Astrocyte (in vitro differentiated cells and primary cell): ENCODE data around the gene THBS3. TPM values are rescaled to one million over a fixed set of nuclear protein-coding genes. Genes with fewer than 3 reads are reported as not detected.

Source experiments
- DNase-seq: peaks from one replicate; pipeline ENCODE4 v3.0.0-alpha.2; 2010; ENCODE audit warnings: low read depth
- FAIRE-seq: peaks from 2 replicates; lab custom pipeline; 2011; peaks lifted over from hg19 to GRCh38; lab: Jason Lieb, UNC
- H2AFZ ChIP-seq: 2 replicates; pipeline ENCODE4 v1.6.0; 2012; ENCODE audit warnings: low read depth, low read length, inconsistent platforms
- H3K27ac ChIP-seq: 2 replicates; pipeline ENCODE4 v1.5.1; 2011; ENCODE audit warnings: low read depth, low read length, inconsistent platforms
- H3K27me3 ChIP-seq: 2 replicates; pipeline ENCODE4 v1.6.0; 2011; ENCODE audit warnings: low read length, inconsistent platforms; ENCODE audit not compliant: insufficient read depth
- H3K36me3 ChIP-seq: 2 replicates; pipeline ENCODE4 v1.5.1; 2011; ENCODE audit warnings: low read length, inconsistent platforms; ENCODE audit not compliant: insufficient read depth
- H3K4me1 ChIP-seq: 2 replicates; pipeline ENCODE4 v1.5.1; 2011; ENCODE audit warnings: low read length, inconsistent platforms; ENCODE audit not compliant: insufficient read depth
- H3K4me2 ChIP-seq: 2 replicates; pipeline ENCODE4 v1.6.0; 2012; ENCODE audit warnings: low read length, inconsistent platforms
- H3K4me3 ChIP-seq: 2 replicates; pipeline ENCODE4 v1.5.1; 2011; ENCODE audit warnings: low read depth, mild to moderate bottlenecking, low read length, inconsistent platforms; ENCODE audit not compliant: insufficient read depth
- H3K79me2 ChIP-seq: 2 replicates; pipeline ENCODE4 v1.6.0; 2012; ENCODE audit warnings: mild to moderate bottlenecking, low read length, inconsistent platforms; ENCODE audit not compliant: insufficient read depth
- H3K9ac ChIP-seq: 2 replicates; pipeline ENCODE4 v1.6.0; 2012; ENCODE audit warnings: mild to moderate bottlenecking, low read length, inconsistent platforms
- H3K9me3 ChIP-seq: 2 replicates; pipeline ENCODE4 v1.5.1; 2012; ENCODE audit warnings: low read depth, mild to moderate bottlenecking, low read length, inconsistent platforms; ENCODE audit not compliant: insufficient read depth
- H4K20me1 ChIP-seq: 2 replicates; pipeline ENCODE4 v1.6.0; 2012; ENCODE audit warnings: low read length, inconsistent platforms; ENCODE audit not compliant: insufficient read depth
- H3K27ac Mint-ChIP-seq: one replicate; pipeline ENCODE4 v1.8.0; 2021; ENCODE audit warnings: mild to moderate bottlenecking, mixed read lengths; ENCODE audit not compliant: unreplicated experiment
- H3K27me3 Mint-ChIP-seq: one replicate; pipeline ENCODE4 v1.8.0; 2021; ENCODE audit warnings: low read depth, mixed read lengths; ENCODE audit not compliant: unreplicated experiment
- H3K36me3 Mint-ChIP-seq: one replicate; pipeline ENCODE4 v1.8.0; 2021; ENCODE audit warnings: low read depth, mixed read lengths; ENCODE audit not compliant: unreplicated experiment
- H3K4me1 Mint-ChIP-seq: one replicate; pipeline ENCODE4 v1.8.0; 2021; ENCODE audit warnings: low read depth, mixed read lengths; ENCODE audit not compliant: unreplicated experiment
- H3K4me3 Mint-ChIP-seq: one replicate; pipeline ENCODE4 v1.8.0; 2021; ENCODE audit warnings: mild to moderate bottlenecking, moderate library complexity, mixed read lengths; ENCODE audit not compliant: unreplicated experiment
- H3K9me3 Mint-ChIP-seq: one replicate; pipeline ENCODE4 v1.8.0; 2021; ENCODE audit warnings: mild to moderate bottlenecking, mixed read lengths; ENCODE audit not compliant: unreplicated experiment
- EZH2 ChIP-seq: IDR thresholded peaks from 2 replicates; pipeline ENCODE4 v1.6.1; 2012; ENCODE audit warnings: mild to moderate bottlenecking, low read length, inconsistent platforms; ENCODE audit not compliant: insufficient read depth
- total RNA-seq: library from RNA; stranded (reverse); gene quantifications from 2 replicates; pipeline ENCODE4 v1.2.1, GENCODE V29; 2021
- TF ChIP-seq, protein P1 (sequence below): IDR thresholded peaks from 2 replicates; pipeline ENCODE4 v1.5.1; 2011; ENCODE audit warnings: low read depth, mild to moderate bottlenecking, inconsistent platforms, low read length, moderate library complexity; ENCODE audit not compliant: insufficient read depth

Gene THBS3
- total RNA-seq, 1 donor from 2014 or later, result 153 TPM

GRCh38 chr1:155228096-155228427 is 20.4 kb upstream of the THBS3 start:
- FAIRE-seq, result no peak
- H3K4me1 Mint-ChIP-seq, result peaks cover 34% of the 10 kb centered on the region

DNA sequence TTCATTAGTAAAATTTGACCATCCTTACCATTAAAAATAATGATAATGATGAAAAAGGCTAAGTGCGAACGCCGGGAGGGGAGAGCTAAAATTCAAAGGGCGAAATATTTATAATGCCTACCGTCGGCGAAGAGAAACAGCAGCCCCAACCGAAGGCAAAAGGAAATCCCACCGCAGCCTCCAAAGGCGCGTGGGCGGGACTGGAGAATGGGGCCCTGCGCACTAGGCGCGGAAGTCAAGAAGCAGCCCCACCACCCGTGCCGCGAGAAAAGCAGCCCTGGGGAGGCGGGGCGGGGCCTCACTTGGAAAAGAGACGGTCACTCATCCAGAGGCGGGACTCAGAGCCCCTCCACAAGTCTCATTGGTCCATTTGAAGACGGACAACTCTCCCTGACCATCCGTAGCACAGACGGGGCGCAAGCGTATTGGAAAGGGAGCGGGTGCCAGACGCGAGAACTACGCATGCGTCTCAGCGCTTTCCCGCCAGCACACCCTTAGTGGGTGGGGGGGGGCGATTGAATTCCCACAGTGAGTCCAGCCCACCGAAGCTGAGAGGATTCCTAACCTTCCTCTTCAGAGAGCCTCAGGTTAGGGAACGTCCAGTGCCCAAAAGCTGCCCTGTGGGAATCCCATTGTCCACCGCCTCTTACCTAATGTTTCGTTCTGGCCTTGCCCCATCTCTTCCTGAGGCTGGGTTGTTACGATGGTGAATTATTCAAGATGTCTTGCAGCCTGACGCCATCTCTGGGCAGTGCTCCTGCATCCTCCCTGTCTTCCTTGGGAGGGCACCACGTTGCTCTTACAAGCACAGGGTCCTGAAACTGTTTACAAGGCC is 19.8 kb upstream of the THBS3 start:
- FAIRE-seq (no peak), DNase-seq (peak; percentile 95)
- H3K9me3 Mint-ChIP-seq, result peaks cover 4% of the 10 kb centered on the region
- TF ChIP-seq, protein P1, sequence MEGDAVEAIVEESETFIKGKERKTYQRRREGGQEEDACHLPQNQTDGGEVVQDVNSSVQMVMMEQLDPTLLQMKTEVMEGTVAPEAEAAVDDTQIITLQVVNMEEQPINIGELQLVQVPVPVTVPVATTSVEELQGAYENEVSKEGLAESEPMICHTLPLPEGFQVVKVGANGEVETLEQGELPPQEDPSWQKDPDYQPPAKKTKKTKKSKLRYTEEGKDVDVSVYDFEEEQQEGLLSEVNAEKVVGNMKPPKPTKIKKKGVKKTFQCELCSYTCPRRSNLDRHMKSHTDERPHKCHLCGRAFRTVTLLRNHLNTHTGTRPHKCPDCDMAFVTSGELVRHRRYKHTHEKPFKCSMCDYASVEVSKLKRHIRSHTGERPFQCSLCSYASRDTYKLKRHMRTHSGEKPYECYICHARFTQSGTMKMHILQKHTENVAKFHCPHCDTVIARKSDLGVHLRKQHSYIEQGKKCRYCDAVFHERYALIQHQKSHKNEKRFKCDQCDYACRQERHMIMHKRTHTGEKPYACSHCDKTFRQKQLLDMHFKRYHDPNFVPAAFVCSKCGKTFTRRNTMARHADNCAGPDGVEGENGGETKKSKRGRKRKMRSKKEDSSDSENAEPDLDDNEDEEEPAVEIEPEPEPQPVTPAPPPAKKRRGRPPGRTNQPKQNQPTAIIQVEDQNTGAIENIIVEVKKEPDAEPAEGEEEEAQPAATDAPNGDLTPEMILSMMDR, result no peak
- no peak for TF ChIP-seq EZH2
- Histone ChIP-seq H3K27ac (peak overlapping the region; percentile 84), H2AFZ (peak overlapping the region; percentile 83), H3K4me1 (peaks cover 39% of the 10 kb centered on the region), H3K4me2 (peak overlapping the region; percentile 95), H3K79me2 (peaks cover 19% of the 10 kb centered on the region), H3K9ac (peak overlapping the region; percentile 92), H3K4me3 (peak overlapping the region; percentile 84), H3K9me3 (no peaks in the 10 kb centered on the region), H4K20me1 (no peaks in the 10 kb centered on the region), H3K27me3 (no peaks in the 10 kb centered on the region), H3K36me3 (no peaks in the 10 kb centered on the region)
- peak overlapping the region; percentile 89 for H3K4me3 Mint-ChIP-seq
- H3K4me1 Mint-ChIP-seq, result peaks cover 34% of the 10 kb centered on the region
- no peaks in the 10 kb centered on the region for H3K36me3 Mint-ChIP-seq
- H3K27ac Mint-ChIP-seq, result peak overlapping the region; percentile 97
- H3K27me3 Mint-ChIP-seq, result no peaks in the 10 kb centered on the region

More at GRCh38 chr1:155228096-155228427, 20.4 kb upstream of the THBS3 start:
- no peaks in the 10 kb centered on the region for H3K36me3 Mint-ChIP-seq
- Histone ChIP-seq H3K27me3 (no peaks in the 10 kb centered on the region), H2AFZ (peak overlapping the region; percentile 83), H3K27ac (peak overlapping the region; percentile 75), H3K4me2 (peak overlapping the region; percentile 95), H3K4me3 (peak overlapping the region; percentile 41), H4K20me1 (no peaks in the 10 kb centered on the region), H3K9ac (peak overlapping the region; percentile 77), H3K9me3 (no peaks in the 10 kb centered on the region), H3K36me3 (no peaks in the 10 kb centered on the region), H3K79me2 (peaks cover 19% of the 10 kb centered on the region), H3K4me1 (peaks cover 43% of the 10 kb centered on the region)
- peak overlapping the region; percentile 89 for H3K4me3 Mint-ChIP-seq
- DNase-seq, result no peak
- H3K27me3 Mint-ChIP-seq, result no peaks in the 10 kb centered on the region
- TF ChIP-seq EZH2, result no peak
- TF ChIP-seq, protein P1, result no peak
- peak overlapping the region; percentile 85 for H3K27ac Mint-ChIP-seq
- peaks cover 4% of the 10 kb centered on the region for H3K9me3 Mint-ChIP-seq

- H3K9ac ChIP-seq, result peak overlapping the region; percentile 92
- H3K4me3 ChIP-seq, result peak overlapping the region; percentile 84
- H3K27me3 ChIP-seq, result no peaks in the 10 kb centered on the region
- peaks cover 19% of the 10 kb centered on the region for H3K79me2 ChIP-seq
- no peaks in the 10 kb centered on the region for H3K36me3 ChIP-seq
- TF ChIP-seq, protein P1, result no peak
- TF ChIP-seq EZH2, result no peak
- peak overlapping the region; percentile 97 for H3K27ac Mint-ChIP-seq
- H3K4me1 ChIP-seq, result peaks cover 34% of the 10 kb centered on the region
- DNase-seq (no peak), FAIRE-seq (no peak)
- H3K9me3 Mint-ChIP-seq, result peaks cover 4% of the 10 kb centered on the region
- peak overlapping the region; percentile 84 for H3K27ac ChIP-seq
- peaks cover 28% of the 10 kb centered on the region for H3K4me1 Mint-ChIP-seq
- peak overlapping the region; percentile 89 for H3K4me3 Mint-ChIP-seq
- peak overlapping the region; percentile 95 for H3K4me2 ChIP-seq
- no peaks in the 10 kb centered on the region for H3K27me3 Mint-ChIP-seq
- no peaks in the 10 kb centered on the region for H3K36me3 Mint-ChIP-seq
- no peaks in the 10 kb centered on the region for H3K9me3 ChIP-seq
- no peaks in the 10 kb centered on the region for H4K20me1 ChIP-seq
- H2AFZ ChIP-seq, result peak overlapping the region; percentile 62
Measured at GRCh38 chr1:155226910-155227260, 19.2 kb upstream of the THBS3 start.
